ENCODE measurements around the gene CDCA8. TPM values are rescaled to one million over a fixed set of nuclear protein-coding genes. Genes with fewer than 3 reads are reported as not detected.
A peak's percentile ranks its signal among the peaks of the same experiment; 100 is the strongest.

The CDCA8 gene
- total and polyA plus RNA-seq, 2 of the 13 experiments (the other 11 are each of a cell fraction or from before 2014, with no cell fraction given): 24.1 to 38.6 TPM

DNA sequence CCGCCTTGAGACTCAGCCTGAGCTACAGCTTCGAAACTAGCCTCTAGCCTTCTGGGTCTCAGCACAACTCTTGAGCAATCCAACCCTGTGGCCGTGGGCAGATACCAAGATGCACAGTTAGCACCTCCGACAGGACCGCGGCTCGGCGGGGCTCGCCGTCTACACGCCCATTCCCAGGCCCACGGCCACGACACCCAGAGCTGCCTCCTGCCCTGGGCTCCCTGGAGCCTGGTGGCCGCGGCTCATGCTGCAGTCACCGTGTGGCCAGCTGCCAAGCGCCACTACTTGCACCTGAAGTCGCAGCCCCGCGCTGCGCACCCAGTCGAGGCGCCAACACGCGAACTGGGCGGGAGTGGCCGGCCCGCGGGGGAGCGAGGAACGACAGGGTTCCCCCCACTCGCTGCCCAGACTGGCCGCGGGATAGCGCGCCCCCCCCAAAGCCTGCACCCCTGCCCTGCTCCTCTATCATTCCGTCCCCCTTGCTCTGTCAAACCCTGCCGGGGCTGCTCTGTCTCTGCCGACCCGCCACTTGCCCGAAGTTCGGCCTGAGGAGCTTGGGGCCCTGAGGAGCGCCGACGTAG, 729 bp upstream of the CDCA8 start (continued):
- TF ChIP-seq ZNF570 (CRISPR knock-in tag; IDR thresholded peaks at IDR 0.05; ENCODE audit: borderline replicate concordance) (no peak), HOXA7 (CRISPR knock-in tag; IDR thresholded peaks at IDR 0.05) (no peak), ZNF264 (CRISPR knock-in tag; IDR thresholded peaks at IDR 0.05) (no peak), CC2D1A (CRISPR knock-in tag; IDR thresholded peaks at IDR 0.05) (no peak), MIER2 (CRISPR knock-in tag; IDR thresholded peaks at IDR 0.05) (no peak), ZNF446 (CRISPR knock-in tag; IDR thresholded peaks at IDR 0.05) (peak; percentile 82; the same call in 1 of the 2 replicates), RBM39 (IDR thresholded peaks at IDR 0.05; ENCODE audit: low read depth, low read length, poor library complexity, severe bottlenecking) (no peak), ZFP36L1 (CRISPR knock-in tag; IDR thresholded peaks at IDR 0.05) (no peak), ELF4 (CRISPR knock-in tag; IDR thresholded peaks at IDR 0.05; ENCODE audit: borderline replicate concordance) (no peak), POLR2A (IDR thresholded peaks at IDR 0.05; ENCODE audit: insufficient read depth in 1 of 2, low read depth in 2 of 2, low read length in 2 of 2) (no peak), TCF12 (IDR thresholded peaks at IDR 0.05) (no peak), TCF12 (CRISPR knock-in tag; IDR thresholded peaks at IDR 0.05) (no peak), YY1 (IDR thresholded peaks at IDR 0.05; ENCODE audit: insufficient read depth, insufficient replicate concordance, low read depth, low read length) (no peak), TAF1 (CRISPR knock-in tag; IDR thresholded peaks at IDR 0.05) (peak; percentile 14; the same call in 1 of the 2 replicates), ZBTB21 (CRISPR knock-in tag; IDR thresholded peaks at IDR 0.05) (no peak), ZBTB7A (CRISPR knock-in tag; IDR thresholded peaks at IDR 0.05) (peak; percentile 78; the same call in 1 of the 2 replicates), ZNF598 (CRISPR knock-in tag; IDR thresholded peaks at IDR 0.05; ENCODE audit: borderline replicate concordance) (no peak), ZMAT3 (CRISPR knock-in tag; conservative IDR thresholded peaks at IDR 0.05) (no peak; the same call in 1 of the 2 replicates), SIN3B (IDR thresholded peaks at IDR 0.05; ENCODE audit: low read length) (no peak), ATF1 (CRISPR knock-in tag; IDR thresholded peaks at IDR 0.05) (no peak), PHB2 (IDR thresholded peaks at IDR 0.05; ENCODE audit: partially characterized antibody) (no peak), ZNF160 (CRISPR knock-in tag; IDR thresholded peaks at IDR 0.05) (peak; percentile 59; the same call in 1 of the 2 replicates), ZNF441 (CRISPR knock-in tag; IDR thresholded peaks at IDR 0.05; ENCODE audit: borderline replicate concordance) (no peak), ETV5 (CRISPR knock-in tag; IDR thresholded peaks at IDR 0.05; ENCODE audit: borderline replicate concordance) (no peak)
- TF ChIP-seq, protein P1, sequence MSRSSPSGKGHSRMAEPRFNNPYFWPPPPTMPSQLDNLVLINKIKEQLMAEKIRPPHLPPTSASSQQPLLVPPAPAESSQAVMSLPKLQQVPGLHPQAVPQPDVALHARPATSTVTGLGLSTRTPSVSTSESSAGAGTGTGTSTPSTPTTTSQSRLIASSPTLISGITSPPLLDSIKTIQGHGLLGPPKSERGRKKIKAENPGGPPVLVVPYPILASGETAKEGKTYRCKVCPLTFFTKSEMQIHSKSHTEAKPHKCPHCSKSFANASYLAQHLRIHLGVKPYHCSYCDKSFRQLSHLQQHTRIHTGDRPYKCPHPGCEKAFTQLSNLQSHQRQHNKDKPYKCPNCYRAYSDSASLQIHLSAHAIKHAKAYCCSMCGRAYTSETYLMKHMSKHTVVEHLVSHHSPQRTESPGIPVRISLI (CRISPR knock-in tag; IDR thresholded peaks at IDR 0.05; ENCODE audit: borderline replicate concordance): no peak
- TF ChIP-seq, protein P2, sequence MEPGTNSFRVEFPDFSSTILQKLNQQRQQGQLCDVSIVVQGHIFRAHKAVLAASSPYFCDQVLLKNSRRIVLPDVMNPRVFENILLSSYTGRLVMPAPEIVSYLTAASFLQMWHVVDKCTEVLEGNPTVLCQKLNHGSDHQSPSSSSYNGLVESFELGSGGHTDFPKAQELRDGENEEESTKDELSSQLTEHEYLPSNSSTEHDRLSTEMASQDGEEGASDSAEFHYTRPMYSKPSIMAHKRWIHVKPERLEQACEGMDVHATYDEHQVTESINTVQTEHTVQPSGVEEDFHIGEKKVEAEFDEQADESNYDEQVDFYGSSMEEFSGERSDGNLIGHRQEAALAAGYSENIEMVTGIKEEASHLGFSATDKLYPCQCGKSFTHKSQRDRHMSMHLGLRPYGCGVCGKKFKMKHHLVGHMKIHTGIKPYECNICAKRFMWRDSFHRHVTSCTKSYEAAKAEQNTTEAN (CRISPR knock-in tag; conservative IDR thresholded peaks at IDR 0.05): no peak
- TF ChIP-seq, protein P3, sequence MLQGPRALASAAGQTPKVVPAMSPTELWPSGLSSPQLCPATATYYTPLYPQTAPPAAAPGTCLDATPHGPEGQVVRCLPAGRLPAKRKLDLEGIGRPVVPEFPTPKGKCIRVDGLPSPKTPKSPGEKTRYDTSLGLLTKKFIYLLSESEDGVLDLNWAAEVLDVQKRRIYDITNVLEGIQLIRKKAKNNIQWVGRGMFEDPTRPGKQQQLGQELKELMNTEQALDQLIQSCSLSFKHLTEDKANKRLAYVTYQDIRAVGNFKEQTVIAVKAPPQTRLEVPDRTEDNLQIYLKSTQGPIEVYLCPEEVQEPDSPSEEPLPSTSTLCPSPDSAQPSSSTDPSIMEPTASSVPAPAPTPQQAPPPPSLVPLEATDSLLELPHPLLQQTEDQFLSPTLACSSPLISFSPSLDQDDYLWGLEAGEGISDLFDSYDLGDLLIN (CRISPR knock-in tag; IDR thresholded peaks at IDR 0.05; ENCODE audit: borderline replicate concordance): no peak
- TF ChIP-seq, protein P4, sequence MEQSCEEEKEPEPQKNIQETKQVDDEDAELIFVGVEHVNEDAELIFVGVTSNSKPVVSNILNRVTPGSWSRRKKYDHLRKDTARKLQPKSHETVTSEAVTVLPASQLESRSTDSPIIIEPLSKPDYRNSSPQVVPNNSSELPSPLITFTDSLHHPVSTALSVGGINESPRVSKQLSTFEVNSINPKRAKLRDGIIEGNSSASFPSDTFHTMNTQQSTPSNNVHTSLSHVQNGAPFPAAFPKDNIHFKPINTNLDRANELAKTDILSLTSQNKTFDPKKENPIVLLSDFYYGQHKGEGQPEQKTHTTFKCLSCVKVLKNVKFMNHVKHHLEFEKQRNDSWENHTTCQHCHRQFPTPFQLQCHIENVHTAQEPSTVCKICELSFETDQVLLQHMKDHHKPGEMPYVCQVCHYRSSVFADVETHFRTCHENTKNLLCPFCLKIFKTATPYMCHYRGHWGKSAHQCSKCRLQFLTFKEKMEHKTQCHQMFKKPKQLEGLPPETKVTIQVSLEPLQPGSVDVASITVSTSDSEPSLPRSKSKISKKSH (CRISPR knock-in tag; IDR thresholded peaks at IDR 0.05; ENCODE audit: borderline replicate concordance): no peak

Data from HepG2 (cell line).